ENCODE results near the gene TLE7.
A peak's percentile ranks its signal among the peaks of the same experiment; 100 is the strongest.

TLE7 gene

DNA sequence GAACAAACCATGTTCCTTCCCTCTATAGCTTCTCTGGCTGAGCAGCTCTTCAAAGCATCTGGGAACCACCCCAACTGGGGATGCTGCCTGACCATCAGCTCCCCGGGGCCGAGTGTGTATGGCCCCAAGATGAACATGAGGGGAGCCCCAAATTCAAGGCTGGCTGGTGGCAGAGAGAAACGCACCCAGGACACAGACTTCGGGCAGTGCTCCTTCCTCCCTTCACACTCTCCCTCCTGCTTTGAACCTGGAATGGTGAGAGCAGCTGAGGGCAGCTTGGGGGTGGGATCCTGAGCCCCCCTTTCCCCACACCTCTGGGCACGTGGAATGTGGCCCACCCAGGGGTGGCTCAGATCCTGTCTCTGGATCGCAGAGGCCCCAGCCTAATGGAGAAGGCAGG lies 17.2 kb downstream of the TLE7 start:
- H2AFZ ChIP-seq (ENCODE audit: low read depth, low read length), result no peak overlapping the region
- H3K4me3 ChIP-seq (ENCODE audit: low read length), result no peak overlapping the region
- no peaks in the 10 kb centered on the region for H3K36me3 ChIP-seq (ENCODE audit: insufficient read depth, low read length)
- H3K9me3 ChIP-seq (ENCODE audit: low read length), result no peaks in the 10 kb centered on the region
- H3K4me1 ChIP-seq (ENCODE audit: insufficient read depth, low read length), result peaks cover 3% of the 10 kb centered on the region
- peaks cover 14% of the 10 kb centered on the region for H3K27me3 ChIP-seq (ENCODE audit: insufficient read depth, low read length)

- peaks cover 3% of the 10 kb centered on the region for H3K4me1 ChIP-seq (ENCODE audit: insufficient read depth, low read length)
- peaks cover 16% of the 10 kb centered on the region for H3K27me3 ChIP-seq (ENCODE audit: insufficient read depth, low read length)
- no peaks in the 10 kb centered on the region for H3K9me3 ChIP-seq (ENCODE audit: low read length)
- H3K36me3 ChIP-seq (ENCODE audit: insufficient read depth, low read length), result no peaks in the 10 kb centered on the region
- H3K4me3 ChIP-seq (ENCODE audit: low read length), result no peak overlapping the region
- no peak overlapping the region for H2AFZ ChIP-seq (ENCODE audit: low read depth, low read length)
Measured at GRCh38 chr16:71423865-71424264, 18.0 kb downstream of the TLE7 start.

DNA sequence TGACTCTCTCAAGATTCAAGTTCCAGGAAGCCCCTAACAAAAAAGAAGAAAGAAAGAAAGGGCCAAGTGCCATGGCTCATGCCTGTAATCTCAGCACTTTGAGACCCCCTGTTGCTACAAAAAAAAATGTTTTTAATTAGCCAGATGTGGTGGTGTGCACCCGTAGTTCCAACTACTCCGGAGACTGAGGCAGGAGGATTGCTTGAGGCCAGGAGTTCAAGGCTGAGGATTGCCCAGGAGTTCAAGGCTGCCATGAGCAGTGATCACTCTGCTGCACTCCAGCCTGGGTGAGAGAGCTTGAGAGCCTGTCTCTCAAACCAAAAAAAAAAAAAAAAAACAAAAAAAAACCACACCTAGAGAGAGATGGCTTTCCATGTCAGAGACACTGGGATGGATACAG lies 18.8 kb downstream of the TLE7 start:
- Histone ChIP-seq H3K27me3 (ENCODE audit: insufficient read depth, low read length) (peaks cover 18% of the 10 kb centered on the region), H3K4me1 (ENCODE audit: insufficient read depth, low read length) (peaks cover 3% of the 10 kb centered on the region), H3K4me3 (ENCODE audit: low read length) (no peak overlapping the region), H3K9me3 (ENCODE audit: low read length) (no peaks in the 10 kb centered on the region), H3K36me3 (ENCODE audit: insufficient read depth, low read length) (no peaks in the 10 kb centered on the region), H2AFZ (ENCODE audit: low read depth, low read length) (no peak overlapping the region)

DNA sequence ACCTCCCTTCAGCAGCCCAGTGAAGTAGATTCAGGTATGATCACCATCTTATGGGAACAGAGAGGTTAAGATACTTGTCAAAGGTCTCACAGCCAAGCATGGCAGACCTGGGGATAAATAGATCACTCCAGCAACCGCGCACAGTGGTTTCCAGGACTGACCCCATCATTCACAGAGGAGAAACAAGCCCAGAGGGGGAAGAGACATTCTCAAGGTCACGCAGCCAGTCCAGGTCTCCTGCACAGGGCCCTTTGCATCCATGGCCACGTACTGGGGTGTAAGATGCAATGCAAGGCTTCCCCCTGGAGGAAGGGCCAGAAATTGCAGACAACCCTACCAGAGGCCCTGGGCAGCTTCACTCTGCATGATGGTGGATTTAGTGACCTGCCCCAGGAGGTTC lies 19.9 kb downstream of the TLE7 start:
- H2AFZ ChIP-seq (ENCODE audit: low read depth, low read length), result no peak overlapping the region
- H3K4me3 ChIP-seq (ENCODE audit: low read length), result no peak overlapping the region
- no peaks in the 10 kb centered on the region for H3K36me3 ChIP-seq (ENCODE audit: insufficient read depth, low read length)
- peaks cover 18% of the 10 kb centered on the region for H3K27me3 ChIP-seq (ENCODE audit: insufficient read depth, low read length)
- no peaks in the 10 kb centered on the region for H3K9me3 ChIP-seq (ENCODE audit: low read length)
- peaks cover 3% of the 10 kb centered on the region for H3K4me1 ChIP-seq (ENCODE audit: insufficient read depth, low read length)

DNA sequence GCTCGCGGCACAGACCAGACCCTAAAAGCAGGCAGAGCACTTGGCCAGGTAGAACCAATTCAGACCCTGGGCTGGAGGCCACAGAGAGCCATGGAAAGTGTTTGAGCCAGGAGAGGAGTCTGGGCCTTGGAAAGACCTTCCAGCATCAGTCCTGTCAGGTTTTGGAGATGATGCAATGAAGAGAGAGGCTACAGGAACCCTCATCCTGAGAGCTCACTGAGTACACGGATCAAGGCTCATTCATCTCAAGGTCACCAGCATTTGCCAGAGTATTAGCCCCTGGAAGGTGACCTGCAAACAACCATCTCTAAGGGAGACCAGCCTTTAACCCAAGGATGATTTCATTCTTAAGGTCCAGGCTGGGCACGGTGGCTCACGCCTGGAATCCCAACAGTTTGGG lies 27.8 kb downstream of the TLE7 start:
- H2AFZ ChIP-seq (ENCODE audit: low read depth, low read length), result no peak overlapping the region
- H3K27me3 ChIP-seq (ENCODE audit: insufficient read depth, low read length), result peaks cover 16% of the 10 kb centered on the region
- no peaks in the 10 kb centered on the region for H3K36me3 ChIP-seq (ENCODE audit: insufficient read depth, low read length)
- no peaks in the 10 kb centered on the region for H3K9me3 ChIP-seq (ENCODE audit: low read length)
- peaks cover 3% of the 10 kb centered on the region for H3K4me1 ChIP-seq (ENCODE audit: insufficient read depth, low read length)
- no peak overlapping the region for H3K4me3 ChIP-seq (ENCODE audit: low read length)

DNA sequence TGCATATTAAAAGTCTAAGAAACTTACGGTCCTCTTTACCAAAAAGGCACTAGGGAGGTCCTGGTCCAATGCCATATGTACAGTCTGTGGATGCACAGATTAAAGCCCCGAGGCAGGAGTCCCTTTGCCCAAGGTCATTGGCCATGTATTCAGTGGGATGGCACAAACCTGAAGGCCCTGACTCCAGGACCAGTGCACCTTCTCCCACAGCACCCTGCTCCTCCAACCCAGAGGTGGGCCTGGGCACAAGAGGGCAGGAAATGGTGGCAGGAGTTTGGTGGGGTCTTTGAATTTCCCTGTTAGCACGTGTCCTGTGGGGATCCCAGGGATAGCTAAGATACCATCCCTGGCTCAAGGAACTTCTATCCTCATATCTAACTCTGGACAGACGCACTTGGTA lies 28.5 kb downstream of the TLE7 start:
- Histone ChIP-seq H2AFZ (ENCODE audit: low read depth, low read length) (no peak overlapping the region), H3K36me3 (ENCODE audit: insufficient read depth, low read length) (no peaks in the 10 kb centered on the region), H3K27me3 (ENCODE audit: insufficient read depth, low read length) (peaks cover 13% of the 10 kb centered on the region), H3K4me3 (ENCODE audit: low read length) (no peak overlapping the region), H3K4me1 (ENCODE audit: insufficient read depth, low read length) (peaks cover 3% of the 10 kb centered on the region), H3K9me3 (ENCODE audit: low read length) (no peaks in the 10 kb centered on the region)

- Histone ChIP-seq H3K4me3 (ENCODE audit: low read length) (peak overlapping the region; percentile 29), H2AFZ (ENCODE audit: low read depth, low read length) (peak overlapping the region; percentile 28), H3K36me3 (ENCODE audit: insufficient read depth, low read length) (no peaks in the 10 kb centered on the region), H3K27me3 (ENCODE audit: insufficient read depth, low read length) (peaks cover 13% of the 10 kb centered on the region), H3K4me1 (ENCODE audit: insufficient read depth, low read length) (peaks cover 3% of the 10 kb centered on the region), H3K9me3 (ENCODE audit: low read length) (no peaks in the 10 kb centered on the region)
Measured at GRCh38 chr16:71412270-71413160, 29.3 kb downstream of the TLE7 start.

DNA sequence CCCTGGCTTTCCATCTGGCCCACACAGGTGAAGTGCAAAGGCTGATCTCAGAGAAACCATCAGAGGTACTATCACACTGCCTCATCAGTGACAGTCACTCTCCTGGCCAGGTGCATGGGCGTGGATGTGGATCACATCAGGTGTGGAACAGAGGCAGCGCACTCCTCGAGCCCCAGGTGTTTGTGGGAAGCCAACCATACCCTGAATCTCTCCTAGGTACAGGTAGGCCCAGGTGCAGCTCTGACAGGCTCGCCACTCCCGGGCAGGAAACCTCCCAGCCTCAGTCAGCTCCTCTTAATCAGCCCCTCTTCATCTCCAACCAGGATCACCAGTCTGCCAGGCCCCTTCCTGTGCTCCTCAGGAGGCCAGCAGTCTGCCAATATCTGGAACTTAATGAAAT lies 31.7 kb downstream of the TLE7 start:
- Histone ChIP-seq H2AFZ (ENCODE audit: low read depth, low read length) (no peak overlapping the region), H3K36me3 (ENCODE audit: insufficient read depth, low read length) (no peaks in the 10 kb centered on the region), H3K4me3 (ENCODE audit: low read length) (no peak overlapping the region), H3K4me1 (ENCODE audit: insufficient read depth, low read length) (peaks cover 3% of the 10 kb centered on the region), H3K9me3 (ENCODE audit: low read length) (no peaks in the 10 kb centered on the region), H3K27me3 (ENCODE audit: insufficient read depth, low read length) (peaks cover 19% of the 10 kb centered on the region)

DNA sequence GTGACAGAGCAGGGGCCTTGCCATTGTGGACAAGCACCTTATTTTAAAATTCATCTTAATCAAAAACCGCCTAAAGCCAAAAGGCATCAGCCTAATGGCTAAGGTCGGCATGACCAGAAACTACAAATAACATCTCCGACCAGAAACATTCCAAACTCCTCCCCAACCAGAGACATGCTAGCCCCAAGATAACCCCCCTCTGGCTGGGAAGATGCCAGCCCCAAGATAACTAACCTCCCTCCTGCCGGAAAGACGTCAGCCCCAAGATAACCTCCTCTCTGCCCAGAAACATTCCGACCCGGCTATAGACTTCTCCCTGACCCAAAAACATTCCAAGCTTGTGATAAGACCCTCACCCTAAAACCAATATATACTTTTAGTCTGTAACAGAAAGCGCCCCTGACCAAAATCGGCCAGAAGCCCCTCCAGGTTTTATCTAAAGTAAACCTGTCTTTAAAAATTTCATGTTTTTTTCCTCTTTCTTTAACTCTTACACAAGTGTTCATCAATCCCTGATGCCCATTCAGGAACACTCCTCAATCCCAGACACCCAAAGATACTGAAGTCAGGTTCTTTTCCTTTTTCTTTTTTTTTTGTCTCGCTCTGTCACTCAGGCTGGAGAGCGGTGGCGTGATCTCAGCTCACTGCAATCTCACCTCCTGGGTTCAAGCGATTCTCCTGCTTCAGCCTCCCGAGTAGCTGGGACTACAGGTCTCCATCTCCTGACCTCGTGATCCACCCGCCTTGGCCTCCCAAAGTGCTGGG lies 32.7 kb downstream of the TLE7 start:
- Histone ChIP-seq H3K36me3 (ENCODE audit: insufficient read depth, low read length) (no peaks in the 10 kb centered on the region), H3K4me3 (ENCODE audit: low read length) (no peak overlapping the region), H3K9me3 (ENCODE audit: low read length) (peaks cover 3% of the 10 kb centered on the region), H3K27me3 (ENCODE audit: insufficient read depth, low read length) (peaks cover 19% of the 10 kb centered on the region), H3K4me1 (ENCODE audit: insufficient read depth, low read length) (peaks cover 3% of the 10 kb centered on the region), H2AFZ (ENCODE audit: low read depth, low read length) (no peak overlapping the region)

- no peak overlapping the region for H2AFZ ChIP-seq (ENCODE audit: low read depth, low read length)
- no peaks in the 10 kb centered on the region for H3K36me3 ChIP-seq (ENCODE audit: insufficient read depth, low read length)
- H3K9me3 ChIP-seq (ENCODE audit: low read length), result peaks cover 3% of the 10 kb centered on the region
- H3K4me1 ChIP-seq (ENCODE audit: insufficient read depth, low read length), result peaks cover 3% of the 10 kb centered on the region
- H3K27me3 ChIP-seq (ENCODE audit: insufficient read depth, low read length), result peaks cover 16% of the 10 kb centered on the region
- no peak overlapping the region for H3K4me3 ChIP-seq (ENCODE audit: low read length)
Measured at GRCh38 chr16:71408536-71408935, 33.3 kb downstream of the TLE7 start.

- Histone ChIP-seq H3K36me3 (ENCODE audit: insufficient read depth, low read length) (no peaks in the 10 kb centered on the region), H2AFZ (ENCODE audit: low read depth, low read length) (no peak overlapping the region), H3K27me3 (ENCODE audit: insufficient read depth, low read length) (peaks cover 16% of the 10 kb centered on the region), H3K9me3 (ENCODE audit: low read length) (peaks cover 3% of the 10 kb centered on the region), H3K4me3 (ENCODE audit: low read length) (no peak overlapping the region), H3K4me1 (ENCODE audit: insufficient read depth, low read length) (no peaks in the 10 kb centered on the region)
Measured at GRCh38 chr16:71407731-71408130, 34.1 kb downstream of the TLE7 start.

DNA sequence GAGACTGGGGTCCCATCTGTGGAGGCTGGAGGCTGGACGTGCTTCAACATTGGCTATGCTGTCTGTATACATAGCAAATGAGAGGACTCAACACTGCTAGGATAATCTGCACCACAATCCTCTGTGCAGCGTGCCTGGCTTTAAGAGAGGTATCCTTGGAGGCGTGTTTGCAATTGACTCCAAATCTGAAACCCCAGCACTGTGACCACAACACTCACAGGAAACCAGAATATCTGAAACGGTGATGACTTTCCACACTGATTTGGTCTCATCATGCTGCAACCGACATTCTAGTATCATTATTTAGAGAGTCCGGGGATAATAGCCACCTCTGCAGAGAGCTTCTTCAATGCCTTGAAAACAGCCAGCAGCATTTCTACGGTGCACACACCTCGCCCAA lies 35.1 kb downstream of the TLE7 start:
- H3K4me1 ChIP-seq (ENCODE audit: insufficient read depth, low read length), result peaks cover 9% of the 10 kb centered on the region
- no peak overlapping the region for H3K4me3 ChIP-seq (ENCODE audit: low read length)
- H3K36me3 ChIP-seq (ENCODE audit: insufficient read depth, low read length), result no peaks in the 10 kb centered on the region
- H3K9me3 ChIP-seq (ENCODE audit: low read length), result peaks cover 3% of the 10 kb centered on the region
- peaks cover 16% of the 10 kb centered on the region for H3K27me3 ChIP-seq (ENCODE audit: insufficient read depth, low read length)
- H2AFZ ChIP-seq (ENCODE audit: low read depth, low read length), result no peak overlapping the region

GRCh38 chr16:71406316-71406715 lies 35.5 kb downstream of the TLE7 start:
- Histone ChIP-seq H3K4me1 (ENCODE audit: insufficient read depth, low read length) (peaks cover 11% of the 10 kb centered on the region), H3K4me3 (ENCODE audit: low read length) (no peak overlapping the region), H3K36me3 (ENCODE audit: insufficient read depth, low read length) (no peaks in the 10 kb centered on the region), H3K27me3 (ENCODE audit: insufficient read depth, low read length) (peaks cover 16% of the 10 kb centered on the region), H3K9me3 (ENCODE audit: low read length) (peaks cover 3% of the 10 kb centered on the region), H2AFZ (ENCODE audit: low read depth, low read length) (no peak overlapping the region)

Data from neuron (in vitro differentiated cells).